HepG2 (cell line): ENCODE results near the gene STK11. TPM values are rescaled to one million over a fixed set of nuclear protein-coding genes. Genes with fewer than 3 reads are reported as not detected.

Experiments
- BATF2 ChIP-seq: sonication (generic); formaldehyde crosslinking; IDR thresholded peaks from 2 replicates; pipeline ENCODE4 v1.8.0; 2022; ENCODE audit warnings: mild to moderate bottlenecking, missing genetic modification reagents, moderate library complexity
- DNMT3B ChIP-seq: conservative IDR thresholded peaks from 2 replicates; pipeline ENCODE4 v1.6.1; 2016; ENCODE audit warnings: missing biosample characterization, control low read depth
- DPF2 ChIP-seq: sonication (generic); formaldehyde crosslinking; IDR thresholded peaks from 2 replicates; pipeline ENCODE4 v1.4.0; 2020; ENCODE audit warnings: mild to moderate bottlenecking, low read depth, missing genetic modification reagents, borderline replicate concordance
- GABPA ChIP-seq, 2 experiments: IDR thresholded peaks; 2 replicates each; pipeline ENCODE4 v1.6.1; 2011 to 2016; ENCODE audit warnings: low read depth in 2 of 2, low read length in 1 of 2, missing biosample characterization in 1 of 2, missing genetic modification characterization in 1 of 2
- KLF11 ChIP-seq: IDR thresholded peaks from 2 replicates; pipeline ENCODE4 v1.6.1; 2016; ENCODE audit warnings: missing compliant biosample characterization
- KMT2A ChIP-seq: sonication (generic); formaldehyde crosslinking; IDR thresholded peaks from 2 replicates; pipeline ENCODE4 v1.4.0; 2020; ENCODE audit warnings: missing genetic modification reagents
- NFE2 ChIP-seq: sonication (generic); formaldehyde crosslinking; IDR thresholded peaks from 2 replicates; pipeline ENCODE4 v1.4.0; 2020; ENCODE audit warnings: missing genetic modification reagents
- PCBP2 ChIP-seq: fragments of 200-400 bp; formaldehyde crosslinking; optimal IDR thresholded peaks from 2 replicates; pipeline ENCODE3; 2018; ENCODE audit warnings: low read length, low read depth; ENCODE audit not compliant: poor library complexity, severe bottlenecking
- PHF8 ChIP-seq: sonication (generic); formaldehyde crosslinking; IDR thresholded peaks from 2 replicates; pipeline ENCODE4 v1.5.0; 2020; ENCODE audit warnings: missing genetic modification reagents
- PITX1 ChIP-seq: sonication (generic); formaldehyde crosslinking; IDR thresholded peaks from 2 replicates; pipeline ENCODE4 v1.5.1; 2020; ENCODE audit warnings: mild to moderate bottlenecking, missing genetic modification reagents
- POLR2AphosphoS5 ChIP-seq: IDR thresholded peaks from 2 replicates; pipeline ENCODE4 v1.6.1; 2012; ENCODE audit warnings: low read depth, low read length
- TFAP4 ChIP-seq: sonication (generic); IDR thresholded peaks from 2 replicates; pipeline ENCODE4 v1.6.1; 2016; ENCODE audit warnings: low read depth, borderline replicate concordance
- UBTF ChIP-seq: sonication (generic); formaldehyde crosslinking; IDR thresholded peaks from 2 replicates; pipeline ENCODE4 v1.4.0; 2020; ENCODE audit warnings: mild to moderate bottlenecking, missing genetic modification reagents
- YEATS2 ChIP-seq: sonication (generic); formaldehyde crosslinking; IDR thresholded peaks from 2 replicates; pipeline ENCODE4 v1.4.0; 2020; ENCODE audit warnings: missing genetic modification reagents, borderline replicate concordance
- ZFP82 ChIP-seq: sonication (generic); formaldehyde crosslinking; IDR thresholded peaks from 2 replicates; pipeline ENCODE4 v1.5.1; 2020; ENCODE audit warnings: mild to moderate bottlenecking, missing genetic modification reagents, borderline replicate concordance
- ZNF326 ChIP-seq: sonication (generic); formaldehyde crosslinking; IDR thresholded peaks from 2 replicates; pipeline ENCODE4 v1.4.0; 2020; ENCODE audit warnings: missing genetic modification reagents, borderline replicate concordance
- ZNF543 ChIP-seq: sonication (generic); formaldehyde crosslinking; IDR thresholded peaks from 2 replicates; pipeline ENCODE4 v1.4.0; 2020; ENCODE audit warnings: mild to moderate bottlenecking, missing genetic modification reagents
- ZNF552 ChIP-seq: sonication (generic); formaldehyde crosslinking; IDR thresholded peaks from 2 replicates; pipeline ENCODE4 v1.9.0; 2022; ENCODE audit warnings: missing genetic modification reagents, mild to moderate bottlenecking, borderline replicate concordance
- ZNF891 ChIP-seq: sonication (generic); formaldehyde crosslinking; IDR thresholded peaks from 2 replicates; pipeline ENCODE4 v1.5.0; 2020; ENCODE audit warnings: mild to moderate bottlenecking, missing genetic modification reagents
- polyA plus RNA-seq, 8 experiments: library from polyadenylated mRNA; depleted of rRNA in 3 of 8; stranded (reverse) in 7 of 8; unstranded in 1 of 8; fragments of >200 nt; fragmentation: Illumina TruSeq in 4 of 8; extraction: Trizol in 4 of 8; gene quantifications; 2 replicates each; pipeline versions ENCODE4 v1.2.1 to v1.2.3, GENCODE V29; 2011 to 2016; ENCODE audit warnings: low read depth in 4 of 8, missing spikeins in 1 of 8, mixed read lengths in 1 of 8; ENCODE audit not compliant: insufficient read depth in 1 of 8
- total RNA-seq, 5 experiments: library from RNA; depleted of rRNA; stranded (reverse); fragments of >200 nt; fragmentation: Illumina TruSeq; extraction: Trizol; gene quantifications; 2 replicates each; pipeline ENCODE4 v1.2.3, GENCODE V29; 2016; ENCODE audit warnings: low read depth in 1 of 5
- TF ChIP-seq, protein P1 (sequence below): sonication (generic); formaldehyde crosslinking; IDR thresholded peaks from 2 replicates; pipeline ENCODE4 v1.4.0; 2020; ENCODE audit warnings: mild to moderate bottlenecking, missing genetic modification reagents, borderline replicate concordance

STK11 gene
- total and polyA plus RNA-seq, 2 of the 13 experiments (the other 11 are each of a cell fraction or from before 2014, with no cell fraction given): 27.5 to 43.6 TPM

- TF ChIP-seq KLF11 (CRISPR knock-in tag) (0 out of 2 replicates have a peak, but pooled peaks have one; percentile 40), ZNF891 (no peak), POLR2AphosphoS5 (peak; percentile 16; the same call in 1 of the 2 replicates), UBTF (CRISPR knock-in tag) (peak; percentile 51), YEATS2 (CRISPR knock-in tag) (0 out of 2 replicates have a peak, but pooled peaks have one; percentile 18), ZNF543 (CRISPR knock-in tag) (0 out of 2 replicates have a peak, but pooled peaks have one; percentile 23), ZFP82 (0 out of 2 replicates have a peak, but pooled peaks have one; percentile 52), BATF2 (CRISPR knock-in tag) (no peak), TFAP4 (peak; percentile 61; the same call in 1 of the 2 replicates), ZNF326 (CRISPR knock-in tag) (no peak), KMT2A (CRISPR knock-in tag) (0 out of 2 replicates have a peak, but pooled peaks have one; percentile 37), PITX1 (CRISPR knock-in tag) (0 out of 2 replicates have a peak, but pooled peaks have one; percentile 21), GABPA (IDR thresholded peaks at IDR 0.05; ENCODE audit: low read depth, low read length) (no peak), GABPA (CRISPR knock-in tag; IDR thresholded peaks at IDR 0.05; ENCODE audit: low read depth) (peak; percentile 2; the same call in 1 of the 2 replicates), DNMT3B (CRISPR knock-in tag) (0 out of 2 replicates have a peak, but pooled peaks have one; percentile 31), PCBP2 (no peak), PHF8 (CRISPR knock-in tag) (peak; percentile 35; the same call in 1 of the 2 replicates), ZNF552 (CRISPR knock-in tag) (0 out of 2 replicates have a peak, but pooled peaks have one; percentile 63), NFE2 (CRISPR knock-in tag) (no peak), DPF2 (CRISPR knock-in tag) (peak; percentile 24; the same call in 1 of the 2 replicates)
- TF ChIP-seq, protein P1, sequence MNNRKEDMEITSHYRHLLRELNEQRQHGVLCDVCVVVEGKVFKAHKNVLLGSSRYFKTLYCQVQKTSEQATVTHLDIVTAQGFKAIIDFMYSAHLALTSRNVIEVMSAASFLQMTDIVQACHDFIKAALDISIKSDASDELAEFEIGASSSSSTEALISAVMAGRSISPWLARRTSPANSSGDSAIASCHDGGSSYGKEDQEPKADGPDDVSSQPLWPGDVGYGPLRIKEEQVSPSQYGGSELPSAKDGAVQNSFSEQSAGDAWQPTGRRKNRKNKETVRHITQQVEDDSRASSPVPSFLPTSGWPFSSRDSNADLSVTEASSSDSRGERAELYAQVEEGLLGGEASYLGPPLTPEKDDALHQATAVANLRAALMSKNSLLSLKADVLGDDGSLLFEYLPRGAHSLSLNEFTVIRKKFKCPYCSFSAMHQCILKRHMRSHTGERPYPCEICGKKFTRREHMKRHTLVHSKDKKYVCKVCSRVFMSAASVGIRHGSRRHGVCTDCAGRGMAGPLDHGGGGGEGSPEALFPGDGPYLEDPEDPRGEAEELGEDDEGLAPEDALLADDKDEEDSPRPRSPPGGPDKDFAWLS (CRISPR knock-in tag): 0 out of 2 replicates have a peak, but pooled peaks have one; percentile 49
Measured at GRCh38 chr19:1275976-1276627, 70.5 kb downstream of the STK11 start (continued).
